ENCODE measurements around the gene FBLN2.

- TF ChIP-seq CTCF (IDR thresholded peaks at IDR 0.05) (no peak), EP300 (IDR thresholded peaks at IDR 0.05) (no peak), BCL3 (IDR thresholded peaks at IDR 0.05) (no peak), HOXB13 (CRISPR knock-in tag; IDR thresholded peaks at IDR 0.05; ENCODE audit: low read depth) (no peak), CHD2 (IDR thresholded peaks at IDR 0.05; ENCODE audit: low read length, partially characterized antibody) (no peak), POLR2AphosphoS2 (conservative IDR thresholded peaks at IDR 0.05; ENCODE audit: low read length) (no peak), KDM5A (IDR thresholded peaks at IDR 0.05) (no peak), CEBPB (IDR thresholded peaks at IDR 0.05) (no peak), POLR2A (IDR thresholded peaks at IDR 0.05; ENCODE audit: low read length) (no peak), NR3C1 (IDR thresholded peaks at IDR 0.05) (no peak), RAD21 (conservative IDR thresholded peaks at IDR 0.05 in 1 of 2, IDR thresholded peaks at IDR 0.05 in 1 of 2) (no peak), ELK1 (IDR thresholded peaks at IDR 0.05; ENCODE audit: low read depth, low read length) (no peak)
Observed at GRCh38 chr3:13515786-13516759, 32.9 kb upstream of the FBLN2 start.

Measured in A549 (cell line).